Measurements from ENCODE around the gene PRIM1. TPM values are rescaled to one million over a fixed set of nuclear protein-coding genes. Genes with fewer than 3 reads are reported as not detected.

The PRIM1 gene
- total and polyA plus RNA-seq, 2 of the 13 experiments (the other 11 are each of a cell fraction or from before 2014, with no cell fraction given): 30.0 to 47.3 TPM

DNA sequence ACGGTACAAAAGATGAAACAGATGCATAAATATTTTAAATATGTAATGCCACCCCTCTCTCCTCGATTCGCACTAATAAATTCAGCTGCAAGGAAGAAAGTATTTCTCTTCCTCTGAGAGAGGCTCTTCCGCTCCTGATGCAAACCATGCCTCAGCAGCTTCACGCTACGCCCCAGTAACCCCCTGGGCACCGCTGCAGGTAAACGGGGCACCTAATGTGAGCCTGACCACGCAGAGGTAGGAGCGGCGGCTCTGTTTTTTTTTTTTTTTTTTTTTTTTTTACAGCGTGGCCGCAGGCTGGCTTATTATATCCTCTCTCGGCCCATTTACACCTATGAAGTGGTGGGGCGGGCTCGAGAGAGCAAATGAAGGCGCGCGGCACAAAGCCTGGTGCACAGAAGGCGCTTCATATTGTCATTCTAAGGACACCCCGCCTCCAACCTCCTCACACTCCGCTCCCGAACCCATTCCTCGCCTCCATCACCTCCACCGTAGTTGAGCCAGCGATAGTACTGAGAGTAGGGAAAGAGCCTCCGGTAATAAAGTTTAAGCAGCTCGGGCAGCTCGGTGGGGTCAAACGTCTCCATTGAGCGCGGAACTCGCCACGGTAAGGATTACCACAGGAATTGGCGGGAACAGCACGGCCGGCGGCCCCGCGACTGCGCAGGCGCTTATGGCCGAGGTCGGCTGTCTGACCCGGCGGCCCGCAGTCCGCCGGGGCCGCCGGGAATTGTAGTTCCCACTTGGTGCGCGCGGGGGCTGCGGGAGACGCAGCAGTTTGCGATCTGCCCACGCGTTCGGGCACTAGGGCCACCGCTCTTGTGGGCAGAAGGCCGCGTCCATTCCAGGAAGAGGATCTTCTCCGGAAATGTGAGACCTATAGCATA, at the start of gene PRIM1 (continued):
- TF ChIP-seq, protein P1, sequence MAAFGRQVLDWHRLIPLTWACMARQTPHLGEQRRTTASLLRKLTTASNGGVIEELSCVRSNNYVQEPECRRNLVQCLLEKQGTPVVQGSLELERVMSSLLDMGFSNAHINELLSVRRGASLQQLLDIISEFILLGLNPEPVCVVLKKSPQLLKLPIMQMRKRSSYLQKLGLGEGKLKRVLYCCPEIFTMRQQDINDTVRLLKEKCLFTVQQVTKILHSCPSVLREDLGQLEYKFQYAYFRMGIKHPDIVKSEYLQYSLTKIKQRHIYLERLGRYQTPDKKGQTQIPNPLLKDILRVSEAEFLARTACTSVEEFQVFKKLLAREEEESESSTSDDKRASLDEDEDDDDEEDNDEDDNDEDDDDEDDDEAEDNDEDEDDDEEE (CRISPR knock-in tag; IDR thresholded peaks at IDR 0.05): peak; percentile 85; the same call in 1 of the 2 replicates
- TF ChIP-seq ZNF670 (CRISPR knock-in tag; IDR thresholded peaks at IDR 0.05; ENCODE audit: borderline replicate concordance) (no peak), JUND (CRISPR knock-in tag; IDR thresholded peaks at IDR 0.05) (no peak), U2AF1 (optimal IDR thresholded peaks at IDR 0.05; ENCODE audit: low read depth, low read length) (peak; percentile 37), ZNF335 (CRISPR knock-in tag; IDR thresholded peaks at IDR 0.05) (no peak), ETV6 (CRISPR knock-in tag; conservative IDR thresholded peaks at IDR 0.05) (0 out of 2 replicates have a peak, but pooled peaks have one; percentile 50), AGO2 (optimal IDR thresholded peaks at IDR 0.05; ENCODE audit: low read depth, low read length) (no peak), PAWR (CRISPR knock-in tag; IDR thresholded peaks at IDR 0.05; ENCODE audit: borderline replicate concordance) (no peak), ZNF484 (CRISPR knock-in tag; IDR thresholded peaks at IDR 0.05; ENCODE audit: borderline replicate concordance, low read depth) (no peak), HIVEP1 (CRISPR knock-in tag; IDR thresholded peaks at IDR 0.05) (no peak), ZNF766 (CRISPR knock-in tag; IDR thresholded peaks at IDR 0.05; ENCODE audit: borderline replicate concordance) (no peak), SSRP1 (CRISPR knock-in tag; IDR thresholded peaks at IDR 0.05) (no peak), NFATC3 (CRISPR knock-in tag; IDR thresholded peaks at IDR 0.05) (no peak), CCDC6 (CRISPR knock-in tag; IDR thresholded peaks at IDR 0.05) (no peak; the same call in 1 of the 2 replicates), FOSL2 (CRISPR knock-in tag; IDR thresholded peaks at IDR 0.05) (no peak), ZFP36L2 (CRISPR knock-in tag; IDR thresholded peaks at IDR 0.05) (no peak), ZNF83 (CRISPR knock-in tag; IDR thresholded peaks at IDR 0.05; ENCODE audit: borderline replicate concordance) (no peak)
- TF ChIP-seq, protein P2, sequence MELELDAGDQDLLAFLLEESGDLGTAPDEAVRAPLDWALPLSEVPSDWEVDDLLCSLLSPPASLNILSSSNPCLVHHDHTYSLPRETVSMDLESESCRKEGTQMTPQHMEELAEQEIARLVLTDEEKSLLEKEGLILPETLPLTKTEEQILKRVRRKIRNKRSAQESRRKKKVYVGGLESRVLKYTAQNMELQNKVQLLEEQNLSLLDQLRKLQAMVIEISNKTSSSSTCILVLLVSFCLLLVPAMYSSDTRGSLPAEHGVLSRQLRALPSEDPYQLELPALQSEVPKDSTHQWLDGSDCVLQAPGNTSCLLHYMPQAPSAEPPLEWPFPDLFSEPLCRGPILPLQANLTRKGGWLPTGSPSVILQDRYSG (CRISPR knock-in tag; IDR thresholded peaks at IDR 0.05): no peak
- TF ChIP-seq, protein P3, sequence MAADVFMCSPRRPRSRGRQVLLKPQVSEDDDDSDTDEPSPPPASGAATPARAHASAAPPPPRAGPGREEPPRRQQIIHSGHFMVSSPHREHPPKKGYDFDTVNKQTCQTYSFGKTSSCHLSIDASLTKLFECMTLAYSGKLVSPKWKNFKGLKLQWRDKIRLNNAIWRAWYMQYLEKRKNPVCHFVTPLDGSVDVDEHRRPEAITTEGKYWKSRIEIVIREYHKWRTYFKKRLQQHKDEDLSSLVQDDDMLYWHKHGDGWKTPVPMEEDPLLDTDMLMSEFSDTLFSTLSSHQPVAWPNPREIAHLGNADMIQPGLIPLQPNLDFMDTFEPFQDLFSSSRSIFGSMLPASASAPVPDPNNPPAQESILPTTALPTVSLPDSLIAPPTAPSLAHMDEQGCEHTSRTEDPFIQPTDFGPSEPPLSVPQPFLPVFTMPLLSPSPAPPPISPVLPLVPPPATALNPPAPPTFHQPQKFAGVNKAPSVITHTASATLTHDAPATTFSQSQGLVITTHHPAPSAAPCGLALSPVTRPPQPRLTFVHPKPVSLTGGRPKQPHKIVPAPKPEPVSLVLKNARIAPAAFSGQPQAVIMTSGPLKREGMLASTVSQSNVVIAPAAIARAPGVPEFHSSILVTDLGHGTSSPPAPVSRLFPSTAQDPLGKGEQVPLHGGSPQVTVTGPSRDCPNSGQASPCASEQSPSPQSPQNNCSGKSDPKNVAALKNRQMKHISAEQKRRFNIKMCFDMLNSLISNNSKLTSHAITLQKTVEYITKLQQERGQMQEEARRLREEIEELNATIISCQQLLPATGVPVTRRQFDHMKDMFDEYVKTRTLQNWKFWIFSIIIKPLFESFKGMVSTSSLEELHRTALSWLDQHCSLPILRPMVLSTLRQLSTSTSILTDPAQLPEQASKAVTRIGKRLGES (CRISPR knock-in tag; IDR thresholded peaks at IDR 0.05; ENCODE audit: borderline replicate concordance): no peak
- TF ChIP-seq, protein P4, sequence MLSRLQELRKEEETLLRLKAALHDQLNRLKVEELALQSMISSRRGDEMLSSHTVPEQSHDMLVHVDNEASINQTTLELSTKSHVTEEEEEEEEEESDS (CRISPR knock-in tag; IDR thresholded peaks at IDR 0.05; ENCODE audit: borderline replicate concordance): no peak
- TF ChIP-seq, protein P5, sequence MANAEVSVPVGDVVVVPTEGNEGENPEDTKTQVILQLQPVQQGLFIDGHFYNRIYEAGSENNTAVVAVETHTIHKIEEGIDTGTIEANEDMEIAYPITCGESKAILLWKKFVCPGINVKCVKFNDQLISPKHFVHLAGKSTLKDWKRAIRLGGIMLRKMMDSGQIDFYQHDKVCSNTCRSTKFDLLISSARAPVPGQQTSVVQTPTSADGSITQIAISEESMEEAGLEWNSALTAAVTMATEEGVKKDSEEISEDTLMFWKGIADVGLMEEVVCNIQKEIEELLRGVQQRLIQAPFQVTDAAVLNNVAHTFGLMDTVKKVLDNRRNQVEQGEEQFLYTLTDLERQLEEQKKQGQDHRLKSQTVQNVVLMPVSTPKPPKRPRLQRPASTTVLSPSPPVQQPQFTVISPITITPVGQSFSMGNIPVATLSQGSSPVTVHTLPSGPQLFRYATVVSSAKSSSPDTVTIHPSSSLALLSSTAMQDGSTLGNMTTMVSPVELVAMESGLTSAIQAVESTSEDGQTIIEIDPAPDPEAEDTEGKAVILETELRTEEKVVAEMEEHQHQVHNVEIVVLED (CRISPR knock-in tag; IDR thresholded peaks at IDR 0.05; ENCODE audit: borderline replicate concordance): peak; percentile 84
